Fibroblast of mammary gland (primary cell): Measurements from ENCODE around the gene PELI1.

Experiments used
- DNase-seq: peaks from one replicate; pipeline ENCODE4 v3.0.0-alpha.2; 2010; ENCODE audit warnings: low read depth
- H3K4me3 ChIP-seq: 2 replicates; pipeline ENCODE4 v1.5.1; 2011; ENCODE audit warnings: low read depth, mild to moderate bottlenecking, low read length, moderate library complexity; ENCODE audit not compliant: control insufficient read depth
- CTCF ChIP-seq: conservative IDR thresholded peaks from 2 replicates; pipeline ENCODE4 v1.5.1; 2011; ENCODE audit warnings: low read depth, low read length, inconsistent platforms; ENCODE audit not compliant: control insufficient read depth, insufficient read depth

PELI1 gene

GRCh38 chr2:64143169-64144056 lies 807 bp downstream of the PELI1 start:
- DNase-seq, result peak; percentile 43
- TF ChIP-seq CTCF, result no peak
- H3K4me3 ChIP-seq, result peak overlapping the region; percentile 88

DNA sequence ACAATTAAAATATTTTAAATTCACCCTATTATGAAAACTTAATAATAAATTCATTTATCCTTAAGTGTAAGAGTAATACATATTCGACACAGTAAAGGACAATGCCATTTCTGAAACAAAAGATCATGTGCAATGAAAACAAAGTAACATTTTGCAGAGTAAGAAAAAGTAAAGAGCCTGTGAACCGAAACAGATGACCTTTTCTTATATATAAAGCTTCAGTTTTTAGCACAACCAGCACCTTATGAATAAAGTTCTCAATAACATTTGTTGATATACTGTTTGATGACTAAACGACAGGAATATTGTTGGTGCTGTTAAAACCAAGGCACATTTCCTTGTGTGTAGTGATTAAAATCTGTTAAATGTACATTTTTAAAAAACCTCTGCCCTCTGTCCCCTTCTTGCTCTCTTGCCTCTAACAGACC lies 1.5 kb downstream of the PELI1 start:
- DNase-seq, result peak; percentile 18
- H3K4me3 ChIP-seq, result peak overlapping the region; percentile 88
- no peak for TF ChIP-seq CTCF

GRCh38 chr2:64141674-64142405 lies 2.4 kb downstream of the PELI1 start:
- no peak for TF ChIP-seq CTCF
- peak overlapping the region; percentile 19 for H3K4me3 ChIP-seq
- DNase-seq, result no peak

GRCh38 chr2:64140665-64141200 lies 3.5 kb downstream of the PELI1 start:
- H3K4me3 ChIP-seq, result no peak overlapping the region
- no peak for TF ChIP-seq CTCF
- no peak for DNase-seq

- DNase-seq, result no peak
- H3K4me3 ChIP-seq, result no peak overlapping the region
- no peak for TF ChIP-seq CTCF
Measured at GRCh38 chr2:64139956-64140355, 4.3 kb downstream of the PELI1 start.

DNA sequence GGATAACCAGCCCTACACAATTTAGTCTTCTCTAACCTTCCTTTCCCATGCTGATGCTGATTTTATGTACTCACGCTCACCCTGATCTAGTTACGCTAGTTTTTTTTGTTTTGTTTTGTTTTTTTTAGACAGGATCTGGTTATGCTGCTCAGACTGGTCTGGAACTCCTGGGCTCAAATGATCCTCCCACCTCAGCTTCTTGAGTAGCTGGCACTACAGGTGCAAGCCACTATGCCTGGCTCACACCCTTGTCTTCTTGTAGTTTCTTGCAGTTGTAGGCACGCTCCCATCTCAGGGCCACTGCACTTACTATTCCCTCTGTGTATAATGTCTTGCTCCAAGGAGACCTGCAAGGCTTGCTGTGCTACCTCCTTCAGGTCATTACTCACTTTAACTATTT lies 6.2 kb downstream of the PELI1 start:
- no peak for DNase-seq
- no peak for TF ChIP-seq CTCF
- H3K4me3 ChIP-seq, result no peak overlapping the region
